ENCODE results near the gene LIPJ. TPM values are rescaled to one million over a fixed set of nuclear protein-coding genes. Genes with fewer than 3 reads are reported as not detected.

Gene LIPJ
- total RNA-seq, 1 donor from 2014 or later: not detected

GRCh38 chr10:88651101-88651551 is 64.6 kb downstream of the LIPJ start:
- Histone ChIP-seq H3K9me3 (replicated peaks) (no peaks in the 10 kb centered on the region), H3K4me3 (no peak overlapping the region), H3K4me1 (no peaks in the 10 kb centered on the region), H3K27me3 (ENCODE audit: low read depth) (peaks cover 5% of the 10 kb centered on the region), H3K36me3 (no peaks in the 10 kb centered on the region), H3K27ac (replicated peaks) (no peak overlapping the region)
- TF ChIP-seq CTCF (IDR thresholded peaks at IDR 0.05; ENCODE audit: borderline replicate concordance): no peak
- DNase-seq: no peak
- intact Hi-C loops (cut with micrococcal nuclease): no loop called here

GRCh38 chr10:88652616-88653015 is 66.1 kb downstream of the LIPJ start:
- Histone ChIP-seq H3K27ac (replicated peaks) (no peak overlapping the region), H3K27me3 (ENCODE audit: low read depth) (no peaks in the 10 kb centered on the region), H3K4me3 (no peak overlapping the region), H3K4me1 (no peaks in the 10 kb centered on the region), H3K9me3 (replicated peaks) (no peaks in the 10 kb centered on the region), H3K36me3 (no peaks in the 10 kb centered on the region)
- intact Hi-C loops (cut with micrococcal nuclease): no loop called here
- TF ChIP-seq CTCF (IDR thresholded peaks at IDR 0.05; ENCODE audit: borderline replicate concordance): no peak
- DNase-seq: no peak

Other genes with a start within 250 kb of the LIPJ start
- gene RNLS, start 3.4 kb upstream of the LIPJ start, total RNA-seq: 14.3 TPM
- not detected for gene LIPF, start 77.7 kb downstream of the LIPJ start, total RNA-seq
- not detected for gene LIPK, start 119.5 kb downstream of the LIPJ start, total RNA-seq
- gene LIPN, start 173.3 kb downstream of the LIPJ start, total RNA-seq: not detected
- gene LIPM, start 216.0 kb downstream of the LIPJ start, total RNA-seq: not detected

Data from left ventricle myocardium inferior (tissue), 1 donor.